K562 (cell line): ENCODE data around the gene UIMC1. TPM values are rescaled to one million over a fixed set of nuclear protein-coding genes. Genes with fewer than 3 reads are reported as not detected.

Source experiments
- AFF4 ChIP-seq: sonication (generic); formaldehyde crosslinking; IDR thresholded peaks from 2 replicates; pipeline ENCODE4 v1.8.0; 2023; ENCODE audit warnings: mild to moderate bottlenecking, missing genetic modification reagents
- BRD9 ChIP-seq: fragments of 450-650 bp; IDR thresholded peaks from 2 replicates; pipeline ENCODE4 v1.6.1; 2018; ENCODE audit warnings: low read depth; ENCODE audit not compliant: partially characterized antibody
- CEBPB ChIP-seq: fragments of 450-650 bp; IDR thresholded peaks from 2 replicates; pipeline ENCODE4 v1.6.1; 2016; ENCODE audit warnings: missing genetic modification characterization, missing compliant biosample characterization
- CREB1 ChIP-seq, 2 experiments: sonication (generic) in 1 of 2; formaldehyde crosslinking in 1 of 2; IDR thresholded peaks; 2 replicates each; pipeline versions ENCODE4 v1.6.1 to v1.8.0; 2012 to 2022; ENCODE audit warnings: inconsistent platforms in 1 of 2, mild to moderate bottlenecking in 1 of 2, missing genetic modification reagents in 1 of 2, moderate library complexity in 1 of 2
- EP400 ChIP-seq: fragments of 450-650 bp; IDR thresholded peaks from 2 replicates; pipeline ENCODE4 v1.6.1; 2017; ENCODE audit warnings: antibody characterized with exemption, mild to moderate bottlenecking, moderate library complexity
- ETS2 ChIP-seq: IDR thresholded peaks from 2 replicates; pipeline ENCODE4 v1.6.1; 2016; ENCODE audit warnings: borderline replicate concordance, missing genetic modification characterization, mild to moderate bottlenecking, moderate library complexity, missing compliant biosample characterization; ENCODE audit not compliant: poor library complexity, severe bottlenecking
- FOSL1 ChIP-seq: fragments of 200-800 bp; sonication (Bioruptor generic); conservative IDR thresholded peaks from 2 replicates; pipeline ENCODE4 v1.6.1; 2016; ENCODE audit warnings: missing genetic modification characterization, missing compliant biosample characterization
- MED1 ChIP-seq: sonication (generic); formaldehyde crosslinking; IDR thresholded peaks from 2 replicates; pipeline ENCODE4 v1.8.1; 2023; ENCODE audit warnings: missing genetic modification reagents, borderline replicate concordance
- NFIC ChIP-seq: fragments of 450-650 bp; IDR thresholded peaks from 2 replicates; pipeline ENCODE4 v1.6.1; 2017; ENCODE audit warnings: mild to moderate bottlenecking, inconsistent platforms
- RCOR1 ChIP-seq, 2 experiments: IDR thresholded peaks; 2 replicates each; pipeline ENCODE4 v1.6.1; 2012; ENCODE audit warnings: low read depth in 2 of 2, low read length in 2 of 2, borderline replicate concordance in 1 of 2, improper control_type of control experiment in 1 of 2
- STAG1 ChIP-seq: sonication (generic); formaldehyde crosslinking; IDR thresholded peaks from 2 replicates; pipeline ENCODE4 v1.5.0; 2020; ENCODE audit warnings: missing genetic modification reagents, borderline replicate concordance
- STAT6 ChIP-seq: sonication (generic); formaldehyde crosslinking; IDR thresholded peaks from 2 replicates; pipeline ENCODE4 v1.8.1; 2023; ENCODE audit warnings: mild to moderate bottlenecking, missing genetic modification reagents
- ZBTB1 ChIP-seq: sonication (generic); formaldehyde crosslinking; IDR thresholded peaks from 2 replicates; pipeline ENCODE4 v1.8.1; 2023; ENCODE audit warnings: missing genetic modification reagents, low read depth, mild to moderate bottlenecking, borderline replicate concordance
- ZBTB2 ChIP-seq: fragments of 450-650 bp; IDR thresholded peaks from 2 replicates; pipeline ENCODE4 v1.6.1; 2016; ENCODE audit warnings: antibody characterized with exemption
- ZBTB49 ChIP-seq: sonication (generic); formaldehyde crosslinking; IDR thresholded peaks from 2 replicates; pipeline ENCODE4 v1.8.0; 2022; ENCODE audit warnings: missing genetic modification reagents, mild to moderate bottlenecking, borderline replicate concordance
- polyA plus RNA-seq, 8 experiments: library from polyadenylated mRNA; depleted of rRNA in 4 of 8; stranded (reverse) in 5 of 8; unstranded in 3 of 8; fragments of >200 nt; fragmentation: Nextera tagmentation in 2 of 8; fragmentation: Illumina TruSeq in 1 of 8; extraction: Ambion mirVana in 2 of 8; extraction: Trizol in 1 of 8; gene quantifications; 2 replicates each; pipeline versions ENCODE4 v1.2.1 to v1.2.3, GENCODE V29; 2011 to 2014; ENCODE audit warnings: inconsistent platforms in 1 of 8, missing spikeins in 1 of 8
- total RNA-seq, 7 experiments: library from RNA; depleted of rRNA in 6 of 7; stranded (reverse); fragments of >200 nt in 6 of 7; fragmentation: Illumina TruSeq in 2 of 7; extraction: Trizol in 2 of 7; gene quantifications; 2 replicates each; pipeline versions ENCODE4 v1.2.1 to v1.2.3, GENCODE V29; 2011 to 2021; ENCODE audit warnings: low replicate concordance in 1 of 7

Gene UIMC1
- total and polyA plus RNA-seq, 9 of the 15 experiments (the other 6 are each of a cell fraction or from before 2014, with no cell fraction given): 14.9 to 51.7 (median 36.8) TPM

GRCh38 chr5:177006265-177006972, at the start of gene UIMC1 (continued):
- TF ChIP-seq NFIC (peak; percentile 35; the same call in 1 of the 2 replicates), RCOR1 (IDR thresholded peaks at IDR 0.05; ENCODE audit: borderline replicate concordance in 1 of 2, low read depth in 2 of 2, low read length in 2 of 2) (peak; percentile 27 to 42; a peak in 2 of 4 replicates), ZBTB2 (peak; percentile 75; the same call in 1 of the 2 replicates), MED1 (CRISPR knock-in tag) (no peak), CREB1 (IDR thresholded peaks at IDR 0.05) (peak; percentile 36; the same call in 1 of the 2 replicates), CREB1 (CRISPR knock-in tag; IDR thresholded peaks at IDR 0.05) (peak; percentile 73), ZBTB49 (CRISPR knock-in tag) (peak; percentile 96; the same call in 1 of the 2 replicates), ZBTB1 (CRISPR knock-in tag) (peak; percentile 80), BRD9 (no peak), AFF4 (CRISPR knock-in tag) (peak; percentile 95), CEBPB (tag) (0 out of 2 replicates have a peak, but pooled peaks have one; percentile 63), FOSL1 (tag) (peak; percentile 38), ETS2 (no peak), EP400 (peak; percentile 89), STAG1 (CRISPR knock-in tag) (no peak), STAT6 (no peak)
